Endothelial cell of umbilical vein (primary cell): ENCODE measurements around the gene CDH23. TPM values are rescaled to one million over a fixed set of nuclear protein-coding genes. Genes with fewer than 3 reads are reported as not detected.

ENCODE experiments used
- BruUV-seq: library from RNA; stranded (reverse); fragments of 400-500 nt; replicated peaks from 2 replicates; lab custom pipeline; 2021; lab: Mats Ljungman, UMichigan
- CTCF ChIA-PET: fragments of 300-600, 350-600 bp; sonication (Branson Sonifier 250); formaldehyde crosslinking; loops from one replicate; lab custom pipeline; 2021; ENCODE audit warnings: antibody characterized with exemption, inconsistent platforms; lab: Charles Lee
- POLR2A ChIA-PET: fragments of 300-600, 350-600 bp; sonication (Branson Sonifier 250); formaldehyde crosslinking; loops from one replicate; lab custom pipeline; 2021; ENCODE audit warnings: antibody characterized with exemption, inconsistent platforms; lab: Charles Lee
- DNase-seq: peaks from one replicate; pipeline ENCODE4 v3.0.0-alpha.2; 2011; ENCODE audit warnings: low read depth, low spot score
- FAIRE-seq: peaks from 2 replicates; lab custom pipeline; 2011; peaks lifted over from hg19 to GRCh38; lab: Jason Lieb, UNC
- H2AFZ ChIP-seq: 2 replicates; pipeline ENCODE4 v1.6.0; 2012; ENCODE audit warnings: low read depth, low read length, control low read depth, inconsistent platforms
- H3K27ac ChIP-seq: 2 replicates; pipeline ENCODE4 v1.5.1; 2011; ENCODE audit warnings: low read depth, mild to moderate bottlenecking, control low read depth, low read length, moderate library complexity; ENCODE audit not compliant: insufficient read depth
- H3K27me3 ChIP-seq, 2 experiments: 2 replicates each; pipeline versions ENCODE4 v1.6.0 to v1.6.1; 2011; ENCODE audit warnings: low read length in 2 of 2, mixed read lengths in 1 of 2; ENCODE audit not compliant: control insufficient read depth in 2 of 2, insufficient read depth in 2 of 2
- H3K36me3 ChIP-seq, 2 experiments: 2 replicates in 1 of 2; 3 replicates in 1 of 2; pipeline ENCODE4 v1.5.1; 2011; ENCODE audit warnings: low read length in 2 of 2, mild to moderate bottlenecking in 1 of 2, moderate library complexity in 1 of 2; ENCODE audit not compliant: control insufficient read depth in 2 of 2, insufficient read depth in 2 of 2; ENCODE audit errors: extremely low read depth in 1 of 2
- H3K4me1 ChIP-seq: 3 replicates; pipeline ENCODE4 v1.5.1; 2011; ENCODE audit warnings: mild to moderate bottlenecking, low read length; ENCODE audit not compliant: control insufficient read depth, insufficient read depth; ENCODE audit errors: extremely low read depth
- H3K4me2 ChIP-seq: 2 replicates; pipeline ENCODE4 v1.6.1; 2011; ENCODE audit warnings: low read length, control low read depth, mixed read lengths; ENCODE audit not compliant: insufficient read depth
- H3K4me3 ChIP-seq, 3 experiments: fragments of 200-600 bp in 1 of 3; sonication (generic), shearing (Covaris generic) in 1 of 3; replicated peaks in 1 of 3; 2 replicates each; pipeline ENCODE4 v1.5.1; 2011 to 2016; ENCODE audit warnings: control low read depth in 3 of 3, low read length in 3 of 3, mild to moderate bottlenecking in 2 of 3, inconsistent platforms in 1 of 3, low read depth in 1 of 3, moderate library complexity in 1 of 3; ENCODE audit not compliant: insufficient read depth in 1 of 3
- H3K79me2 ChIP-seq: 2 replicates; pipeline ENCODE4 v1.6.0; 2012; ENCODE audit warnings: low read length, inconsistent platforms; ENCODE audit not compliant: control insufficient read depth, insufficient read depth
- H3K9ac ChIP-seq: replicated peaks from 2 replicates; pipeline ENCODE3; 2011; ENCODE audit warnings: low read length, control low read depth; ENCODE audit not compliant: insufficient read depth; ENCODE audit errors: extremely low read depth
- H3K9me1 ChIP-seq: replicated peaks from 3 replicates; pipeline ENCODE4 v1.6.0; 2011; ENCODE audit warnings: mild to moderate bottlenecking, low read length; ENCODE audit not compliant: control insufficient read depth, insufficient read depth; ENCODE audit errors: extremely low read depth
- H3K9me3 ChIP-seq: replicated peaks from 2 replicates; pipeline ENCODE4 v1.5.1; 2012; ENCODE audit warnings: low read length, inconsistent platforms; ENCODE audit not compliant: control insufficient read depth, insufficient read depth
- H4K20me1 ChIP-seq: replicated peaks from 2 replicates; pipeline ENCODE3; 2011; ENCODE audit warnings: mild to moderate bottlenecking, low read length; ENCODE audit not compliant: control insufficient read depth, insufficient read depth; ENCODE audit errors: extremely low read depth
- EZH2 ChIP-seq: IDR thresholded peaks from 2 replicates; pipeline ENCODE4 v1.6.1; 2012; ENCODE audit warnings: borderline replicate concordance, low read depth, mild to moderate bottlenecking, moderate library complexity, low read length, inconsistent platforms; ENCODE audit not compliant: severe bottlenecking
- FOS ChIP-seq: IDR thresholded peaks from 2 replicates; pipeline ENCODE4 v1.6.1; 2011; ENCODE audit warnings: mild to moderate bottlenecking, low read length, moderate library complexity, borderline replicate concordance; ENCODE audit not compliant: insufficient read depth
- GATA2 ChIP-seq: IDR thresholded peaks from 2 replicates; pipeline ENCODE4 v1.7.0; 2011; ENCODE audit warnings: low read depth, mild to moderate bottlenecking, moderate library complexity, mixed read lengths, low read length; ENCODE audit not compliant: insufficient read length, insufficient read depth
- JUN ChIP-seq: IDR thresholded peaks from 2 replicates; pipeline ENCODE4 v1.6.1; 2011; ENCODE audit warnings: borderline replicate concordance, low read depth; ENCODE audit not compliant: insufficient read length, insufficient read depth
- MYC ChIP-seq: IDR thresholded peaks from one replicate; pipeline ENCODE4 v1.6.1; 2011; ENCODE audit warnings: mild to moderate bottlenecking, low read depth, low read length
- POLR2A ChIP-seq: IDR thresholded peaks from 2 replicates; pipeline ENCODE4 v1.6.1; 2012; ENCODE audit warnings: low read depth, mild to moderate bottlenecking, control low read depth, low read length
- POLR2AphosphoS5 ChIP-seq: IDR thresholded peaks from 2 replicates; pipeline ENCODE4 v1.6.1; 2012; ENCODE audit warnings: low read depth, mild to moderate bottlenecking, control low read depth, low read length, moderate library complexity; ENCODE audit not compliant: insufficient read depth
- dilution Hi-C: fragments of 300-500 bp; cut with MboI; formaldehyde crosslinking; loops from one replicate; pipeline ENCODE4 v1.15.0; 2019; ENCODE audit warnings: low sequenced_read_pairs; ENCODE audit not compliant: extremely low pct_ligation_motif_present
- intact Hi-C: fragments of 100-400 bp; cut with micrococcal nuclease; formaldehyde crosslinking; loops from one replicate; pipeline ENCODE4 v1.10.0; 2022
- polyA plus RNA-seq, 4 experiments: library from polyadenylated mRNA; depleted of rRNA in 3 of 4; stranded (reverse) in 3 of 4; unstranded in 1 of 4; fragments of >200 nt; gene quantifications; 2 replicates each; pipeline versions ENCODE4 v1.2.1 to v1.2.3, GENCODE V29; 2011 to 2012; ENCODE audit warnings: missing spikeins in 1 of 4
- total RNA-seq: library from RNA; stranded (reverse); gene quantifications from 2 replicates; pipeline ENCODE4 v1.2.3, GENCODE V29; 2021
- TF ChIP-seq, protein P1 (sequence below), 2 donors: IDR thresholded peaks; 1 replicate in 1 of 2; 2 replicates in 1 of 2; pipeline ENCODE4 v1.5.1; 2011; ENCODE audit warnings: low read length in 2 of 2, mild to moderate bottlenecking in 2 of 2, moderate library complexity in 2 of 2, control low read depth in 1 of 2, inconsistent platforms in 1 of 2, low read depth in 1 of 2; ENCODE audit not compliant: insufficient read depth in 1 of 2; ENCODE audit errors: extremely low read depth in 1 of 2
- TF ChIP-seq, protein P2 (sequence below): IDR thresholded peaks from 2 replicates; pipeline ENCODE4 v1.6.1; 2011; ENCODE audit not compliant: insufficient read depth, insufficient read length

Gene CDH23
- total and polyA plus RNA-seq, 2 donors (not counting 3 experiments of a cell fraction or from before 2014, with no cell fraction given) = not detected

DNA sequence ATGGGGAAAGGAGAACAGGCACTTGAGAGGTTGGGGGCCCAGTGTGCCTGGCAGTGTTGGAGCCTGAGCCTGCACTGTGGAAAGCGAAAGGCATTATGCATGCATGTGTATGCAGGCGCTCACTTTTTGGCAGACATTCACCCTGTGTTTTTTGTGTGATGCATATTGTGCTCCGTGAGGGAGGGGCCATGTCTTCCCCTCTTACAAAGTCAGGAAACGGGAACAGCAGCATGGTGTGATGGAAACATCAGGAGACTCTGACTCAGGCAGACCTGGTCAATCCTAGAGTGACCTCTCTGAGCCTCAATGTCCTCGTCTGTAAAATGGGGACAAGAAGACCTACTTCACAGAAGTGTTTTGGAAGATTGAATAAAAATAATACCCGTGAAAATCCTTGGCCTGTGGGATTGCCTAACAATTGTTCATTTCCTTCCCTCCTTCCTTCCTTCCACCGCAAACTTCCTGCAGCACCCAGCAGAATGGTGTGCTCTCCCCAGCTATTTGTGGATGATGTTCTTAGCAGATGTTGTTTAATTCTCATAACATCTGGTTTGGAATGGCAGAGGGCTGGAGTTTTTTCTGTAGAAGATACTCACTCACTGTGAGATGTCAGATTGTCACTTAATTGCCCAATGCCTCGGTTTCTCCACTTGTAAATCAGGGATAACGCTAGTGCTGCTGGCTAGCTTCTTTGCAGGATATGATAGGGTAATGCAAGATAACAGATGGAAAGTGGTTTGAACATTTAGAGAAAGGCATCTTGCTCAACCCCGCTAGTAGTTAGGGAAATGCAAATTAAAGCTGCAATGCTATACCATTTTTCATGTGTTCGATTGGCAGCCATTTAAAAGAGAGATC, 39.8 kb downstream of the CDH23 start:
- H3K9me3 ChIP-seq = no peaks in the 10 kb centered on the region
- H3K79me2 ChIP-seq = no peaks in the 10 kb centered on the region
- H4K20me1 ChIP-seq = no peaks in the 10 kb centered on the region
- H3K36me3 ChIP-seq = no peaks in the 10 kb centered on the region
- H3K4me2 ChIP-seq = no peak overlapping the region
- H3K27ac ChIP-seq = no peak overlapping the region
- H3K4me3 ChIP-seq = no peak overlapping the region
- ChIA-PET CTCF (interaction anchor here (1.3 kb wide), 1 partner anchor 13 kb away, joined by 3 read pairs; no protein-coding TSS in a partner anchor), POLR2A (no interaction called here)
- DNase-seq (peak; percentile 6), FAIRE-seq (no peak)
- BruUV-seq = no TSS peak
- peaks cover 2% of the 10 kb centered on the region in 2 experiments for H3K27me3 ChIP-seq
- H3K9ac ChIP-seq = no peak overlapping the region
- intact Hi-C loops = no loop called here
- H3K9me1 ChIP-seq = no peaks in the 10 kb centered on the region
- H2AFZ ChIP-seq = no peak overlapping the region
- dilution Hi-C loops = no loop called here
- H3K4me1 ChIP-seq = peaks cover 2% of the 10 kb centered on the region
- TF ChIP-seq POLR2A (no peak), MYC (no peak), JUN (no peak), FOS (no peak), EZH2 (no peak), GATA2 (no peak), POLR2AphosphoS5 (no peak)
- TF ChIP-seq, protein P1, sequence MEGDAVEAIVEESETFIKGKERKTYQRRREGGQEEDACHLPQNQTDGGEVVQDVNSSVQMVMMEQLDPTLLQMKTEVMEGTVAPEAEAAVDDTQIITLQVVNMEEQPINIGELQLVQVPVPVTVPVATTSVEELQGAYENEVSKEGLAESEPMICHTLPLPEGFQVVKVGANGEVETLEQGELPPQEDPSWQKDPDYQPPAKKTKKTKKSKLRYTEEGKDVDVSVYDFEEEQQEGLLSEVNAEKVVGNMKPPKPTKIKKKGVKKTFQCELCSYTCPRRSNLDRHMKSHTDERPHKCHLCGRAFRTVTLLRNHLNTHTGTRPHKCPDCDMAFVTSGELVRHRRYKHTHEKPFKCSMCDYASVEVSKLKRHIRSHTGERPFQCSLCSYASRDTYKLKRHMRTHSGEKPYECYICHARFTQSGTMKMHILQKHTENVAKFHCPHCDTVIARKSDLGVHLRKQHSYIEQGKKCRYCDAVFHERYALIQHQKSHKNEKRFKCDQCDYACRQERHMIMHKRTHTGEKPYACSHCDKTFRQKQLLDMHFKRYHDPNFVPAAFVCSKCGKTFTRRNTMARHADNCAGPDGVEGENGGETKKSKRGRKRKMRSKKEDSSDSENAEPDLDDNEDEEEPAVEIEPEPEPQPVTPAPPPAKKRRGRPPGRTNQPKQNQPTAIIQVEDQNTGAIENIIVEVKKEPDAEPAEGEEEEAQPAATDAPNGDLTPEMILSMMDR (IDR thresholded peaks at IDR 0.05; ENCODE audit: extremely low read depth in 1 of 2, insufficient read depth in 1 of 2, low read depth in 1 of 2, low read length in 2 of 2) = no peak
- TF ChIP-seq, protein P2, sequence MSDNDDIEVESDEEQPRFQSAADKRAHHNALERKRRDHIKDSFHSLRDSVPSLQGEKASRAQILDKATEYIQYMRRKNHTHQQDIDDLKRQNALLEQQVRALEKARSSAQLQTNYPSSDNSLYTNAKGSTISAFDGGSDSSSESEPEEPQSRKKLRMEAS = no peak
